Tibial nerve (tissue), 4 donors: ENCODE data around the gene ARFRP1.

ENCODE experiments used
- CTCF ChIP-seq, 5 experiments: fragments of 200-600 bp in 3 of 5; fragments of 450-650 bp in 2 of 5; sonication (generic) in 3 of 5; IDR thresholded peaks; one replicate each; pipeline ENCODE4 v1.5.1; 2016 to 2019; ENCODE audit warnings: antibody characterized with exemption in 5 of 5, mild to moderate bottlenecking in 3 of 5, moderate library complexity in 2 of 5
- EP300 ChIP-seq, 2 donors: sonication (generic); formaldehyde crosslinking; IDR thresholded peaks; one replicate each; pipeline ENCODE4 v1.6.1; 2017; ENCODE audit warnings: antibody characterized with exemption in 2 of 2, mild to moderate bottlenecking in 1 of 2
- POLR2A ChIP-seq, 2 donors: fragments of 450-650 bp; IDR thresholded peaks; one replicate each; pipeline ENCODE4 v1.6.1; 2017; ENCODE audit warnings: antibody characterized with exemption in 2 of 2, mild to moderate bottlenecking in 2 of 2, moderate library complexity in 2 of 2

- TF ChIP-seq CTCF (IDR thresholded peaks at IDR 0.05) (no peak), POLR2A (IDR thresholded peaks at IDR 0.05) (no peak), EP300 (IDR thresholded peaks at IDR 0.05) (no peak)
Measured at GRCh38 chr20:63738687-63739129, 30.9 kb upstream of the ARFRP1 start.
